HG03439 (cell line): ENCODE data around the gene ADGRV1.
A peak's percentile ranks its signal among the peaks of the same experiment; 100 is the strongest.
"Not testable (repeated sequence)": the region's sequence is repeated elsewhere in the genome, so short reads cannot be mapped to it uniquely, and the experiment has no call there.

Experiments
- ATAC-seq: cut with Tn5 transposase; IDR thresholded peaks from one replicate; pipeline ENCODE4 v1.9.1; 2021; ENCODE audit warnings: mild to moderate bottlenecking, moderate library complexity; ENCODE audit not compliant: unreplicated experiment

ADGRV1 gene

DNA sequence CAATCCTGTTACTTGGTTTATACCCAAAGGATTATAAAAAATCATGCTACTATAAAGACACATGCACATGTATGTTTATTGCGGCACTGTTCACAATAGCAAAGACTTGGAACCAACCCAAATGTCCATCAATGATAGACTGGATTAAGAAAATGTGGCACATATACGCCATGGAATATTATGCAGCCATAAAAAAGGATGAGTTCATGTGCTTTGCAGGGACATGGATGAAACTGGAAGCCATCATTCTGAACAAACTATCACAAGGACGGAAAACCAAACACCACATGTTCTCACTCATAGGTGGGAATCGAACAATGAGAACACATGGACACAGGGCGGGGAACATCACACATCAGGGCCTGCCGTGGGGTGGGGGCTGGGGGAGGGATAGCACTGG, 34.5 kb downstream of the ADGRV1 start:
- not testable (repeated sequence) for ATAC-seq

- ATAC-seq = not testable (repeated sequence)
Observed at GRCh38 chr5:90595766-90596165, 37.2 kb downstream of the ADGRV1 start.

DNA sequence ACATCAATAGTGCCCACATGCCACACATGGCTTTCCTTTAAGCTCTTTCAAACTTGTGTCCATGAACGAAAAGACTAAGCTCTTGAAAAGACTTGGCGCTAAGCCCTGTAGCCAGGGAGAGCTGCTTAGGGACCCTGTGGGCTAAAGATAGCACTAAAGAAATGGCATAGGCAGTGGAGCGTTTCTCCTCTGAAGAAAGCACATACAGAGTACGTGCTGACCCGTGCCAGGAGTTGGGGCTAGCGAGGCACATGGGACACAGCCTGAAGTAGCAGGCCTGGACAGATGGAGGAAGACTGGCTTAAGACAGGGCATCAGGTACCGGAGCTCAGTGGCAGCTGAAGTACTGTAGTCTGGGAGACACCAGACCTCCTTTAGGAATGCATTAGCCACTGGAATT, 39.7 kb downstream of the ADGRV1 start:
- no peak for ATAC-seq

- not testable (repeated sequence) for ATAC-seq
Observed at GRCh38 chr5:90600307-90600706, 41.7 kb downstream of the ADGRV1 start.

GRCh38 chr5:90601468-90601867, 42.9 kb downstream of the ADGRV1 start:
- no peak for ATAC-seq

DNA sequence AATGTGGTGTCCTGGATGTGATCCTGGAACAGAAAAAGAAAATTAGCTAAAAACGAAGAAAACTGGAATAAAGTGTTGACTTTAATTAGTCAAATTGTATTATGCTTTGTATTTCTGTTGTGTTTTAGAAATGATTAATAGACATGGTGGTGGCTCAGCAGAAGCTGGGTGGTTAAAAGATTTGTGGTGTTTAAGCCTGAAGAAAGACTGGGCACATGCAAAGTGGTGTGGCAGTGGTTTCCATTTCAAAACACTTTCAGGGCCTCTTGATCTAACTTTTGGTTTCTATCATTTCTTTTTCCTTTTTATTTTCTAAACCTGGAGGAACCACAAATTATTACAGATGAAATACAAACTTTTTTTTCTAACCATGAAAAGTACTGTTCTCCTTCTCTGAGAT, 44.1 kb downstream of the ADGRV1 start:
- ATAC-seq = no peak

DNA sequence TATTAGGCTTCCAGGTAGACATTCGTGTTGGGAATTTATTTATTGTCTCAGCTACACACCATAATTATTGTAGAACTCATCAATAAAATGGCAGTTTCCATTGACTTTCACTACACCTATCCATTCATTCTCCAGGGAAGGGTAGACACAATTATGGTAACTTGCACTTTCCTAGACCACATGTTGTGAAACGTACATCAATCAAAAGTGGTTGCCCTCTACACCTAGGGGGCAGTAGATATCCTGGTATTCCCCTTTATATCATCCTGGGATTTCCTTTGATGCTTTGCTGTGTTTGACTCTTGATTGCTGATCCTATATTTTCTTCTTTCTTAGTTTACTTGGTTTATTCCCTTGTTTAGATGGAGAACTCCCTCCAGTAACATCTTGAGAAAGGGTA, 47.9 kb downstream of the ADGRV1 start:
- ATAC-seq = no peak

GRCh38 chr5:90612919-90613318, 54.3 kb downstream of the ADGRV1 start:
- peak; percentile 94 for ATAC-seq

- no peak for ATAC-seq
Observed at GRCh38 chr5:90613459-90613858, 54.9 kb downstream of the ADGRV1 start.

DNA sequence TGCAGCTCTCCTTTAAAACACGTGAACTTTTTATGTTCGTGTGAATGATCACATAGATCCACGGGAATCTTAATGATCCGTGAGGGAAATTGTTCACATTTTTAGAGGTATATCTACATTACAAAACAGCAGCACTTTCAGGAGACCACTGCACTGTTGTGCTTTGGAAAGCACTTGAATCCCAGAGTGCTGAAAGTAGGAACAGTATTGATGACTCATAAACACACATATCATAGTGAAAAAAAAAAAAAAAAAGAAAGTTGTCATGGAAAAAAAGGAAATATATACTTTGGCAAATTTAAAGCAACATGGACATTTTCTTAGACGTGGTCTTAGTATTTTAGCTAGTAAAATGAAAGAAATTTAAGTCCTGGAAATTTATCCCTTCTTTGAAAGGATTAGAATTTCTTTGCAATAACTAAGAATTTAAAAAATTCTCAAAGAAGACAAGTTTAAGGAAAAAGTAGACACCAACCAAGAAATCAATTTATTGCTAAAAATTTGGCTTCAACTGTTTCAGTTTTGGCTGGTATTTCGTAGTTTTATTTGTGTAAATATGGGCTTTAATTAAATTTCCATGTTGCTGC, 55.4 kb downstream of the ADGRV1 start:
- ATAC-seq = no peak

- no peak for ATAC-seq
Observed at GRCh38 chr5:90615355-90615754, 56.8 kb downstream of the ADGRV1 start.

GRCh38 chr5:90618071-90618470, 59.5 kb downstream of the ADGRV1 start:
- ATAC-seq = no peak

- ATAC-seq = not testable (repeated sequence)
Observed at GRCh38 chr5:90619762-90620161, 61.2 kb downstream of the ADGRV1 start.

- no peak for ATAC-seq
Observed at GRCh38 chr5:90621848-90622247, 63.3 kb downstream of the ADGRV1 start.

- ATAC-seq = no peak
Observed at GRCh38 chr5:90626493-90626892, 67.9 kb downstream of the ADGRV1 start.

DNA sequence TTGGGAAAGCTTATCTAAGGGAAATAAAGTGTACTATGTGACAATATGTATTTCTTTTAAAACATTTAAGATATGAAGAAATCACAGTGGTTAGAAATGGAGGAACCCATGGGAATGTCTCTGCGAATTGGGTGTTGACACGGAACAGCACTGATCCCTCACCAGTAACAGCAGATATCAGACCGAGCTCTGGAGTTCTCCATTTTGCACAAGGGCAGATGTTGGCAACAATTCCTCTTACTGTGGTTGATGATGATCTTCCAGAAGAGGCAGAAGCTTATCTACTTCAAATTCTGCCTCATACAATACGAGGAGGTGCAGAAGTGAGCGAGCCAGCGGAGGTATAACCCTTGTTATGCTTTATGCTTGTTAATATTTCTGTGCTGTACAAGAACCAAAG, 69.9 kb downstream of the ADGRV1 start:
- no peak for ATAC-seq

DNA sequence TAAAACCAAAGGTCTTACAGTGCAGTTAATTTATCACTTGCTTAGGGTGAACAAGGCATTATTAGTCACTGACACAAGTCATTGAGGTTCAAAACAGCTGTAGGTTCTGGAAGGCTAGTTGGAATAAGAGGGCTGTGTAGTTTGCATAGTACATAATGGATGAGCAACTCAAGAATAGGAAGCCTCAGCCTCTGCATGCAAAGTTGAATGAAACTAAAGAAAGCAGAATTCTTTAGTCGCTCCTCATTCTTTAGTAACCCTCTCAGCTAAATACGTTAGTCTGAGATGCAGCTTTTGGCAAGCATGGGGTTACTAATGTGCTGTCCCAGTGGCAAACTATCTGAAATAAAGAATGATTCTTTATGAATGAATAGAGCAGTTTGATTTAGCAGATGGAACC, 74.2 kb downstream of the ADGRV1 start:
- no peak for ATAC-seq

DNA sequence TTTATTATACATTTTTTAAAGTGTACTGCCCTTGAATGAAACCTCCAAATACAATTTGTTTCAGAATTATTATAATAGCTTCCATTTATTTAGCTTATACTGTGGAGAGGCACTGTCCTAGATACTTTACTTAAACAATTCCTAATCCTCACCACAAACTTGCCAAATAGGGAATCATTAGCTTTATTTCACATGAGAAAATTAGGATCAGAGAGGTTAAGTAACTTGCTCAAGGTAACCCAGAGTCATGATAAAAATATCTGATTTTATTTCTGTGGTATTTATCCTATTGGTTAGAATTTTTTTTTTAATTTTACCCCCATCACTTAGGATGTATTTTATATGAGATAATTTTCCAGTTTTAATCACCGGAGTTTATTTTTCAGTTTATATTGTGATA, 78.4 kb downstream of the ADGRV1 start:
- no peak for ATAC-seq

- no peak for ATAC-seq
Observed at GRCh38 chr5:90637731-90638130, 79.1 kb downstream of the ADGRV1 start.

DNA sequence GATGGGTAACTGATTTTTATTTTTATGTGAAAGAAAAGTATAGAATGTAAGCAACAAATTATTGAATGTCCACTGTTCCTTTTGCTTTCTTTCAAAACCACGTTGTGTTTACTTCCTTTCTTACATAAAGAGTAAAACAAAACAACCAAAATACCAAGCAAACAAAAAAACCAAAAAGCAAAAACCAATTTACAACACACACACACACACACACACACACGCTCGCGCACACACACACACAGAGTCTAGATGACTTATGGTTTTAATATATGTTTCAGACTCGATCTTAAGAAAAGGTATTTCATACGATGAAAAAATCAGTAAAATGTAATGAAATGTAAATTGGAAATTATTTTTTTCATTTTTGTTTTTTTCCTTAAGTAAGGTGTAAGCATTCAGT, 80.3 kb downstream of the ADGRV1 start:
- ATAC-seq = no peak

DNA sequence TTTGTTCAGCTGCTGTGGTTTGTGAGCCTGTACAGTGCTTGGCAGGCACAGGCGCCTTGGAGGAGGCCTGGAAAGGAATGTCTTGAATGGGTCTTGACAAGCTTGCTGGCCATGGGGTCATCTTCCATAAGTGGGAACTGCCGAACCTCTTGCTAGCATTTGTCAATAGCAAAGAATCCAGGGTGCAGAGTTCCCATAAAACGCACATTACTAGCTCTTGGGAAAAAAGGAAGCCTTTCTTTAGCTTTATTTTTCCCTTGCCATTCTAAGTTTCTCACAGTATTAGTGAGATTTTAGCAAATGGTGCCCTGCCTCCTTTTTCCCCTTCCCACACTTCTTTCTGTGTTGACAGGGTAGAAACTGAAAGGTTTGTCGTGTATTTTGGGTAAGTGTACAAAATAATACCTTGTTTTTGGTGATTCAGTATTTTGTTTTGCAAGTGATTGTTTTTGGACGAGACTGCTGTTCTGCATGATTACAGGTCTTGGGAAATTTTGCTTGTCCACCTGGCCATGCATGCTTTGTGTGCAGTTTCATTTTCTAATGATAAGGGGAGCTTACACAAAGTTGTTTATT, 82.0 kb downstream of the ADGRV1 start:
- ATAC-seq = peak; percentile 65

DNA sequence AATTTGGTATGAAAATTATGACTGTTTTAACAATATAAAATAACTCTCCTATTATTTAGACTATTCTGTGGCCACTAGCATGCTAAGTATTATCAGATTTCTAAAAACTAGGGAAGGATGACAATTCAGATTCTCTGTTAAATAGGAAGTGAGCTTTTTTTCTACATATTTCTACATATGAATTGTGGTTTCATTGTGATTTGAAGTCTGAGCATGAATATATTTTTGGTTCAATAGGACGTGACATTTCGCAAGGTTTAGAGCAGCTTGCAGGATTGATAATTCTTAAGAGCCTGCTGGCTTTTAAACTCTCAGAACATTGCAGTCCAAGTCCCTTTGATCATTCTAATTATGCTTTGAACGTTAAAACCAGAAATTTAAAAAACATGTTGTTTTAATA, 82.9 kb downstream of the ADGRV1 start:
- ATAC-seq = no peak

DNA sequence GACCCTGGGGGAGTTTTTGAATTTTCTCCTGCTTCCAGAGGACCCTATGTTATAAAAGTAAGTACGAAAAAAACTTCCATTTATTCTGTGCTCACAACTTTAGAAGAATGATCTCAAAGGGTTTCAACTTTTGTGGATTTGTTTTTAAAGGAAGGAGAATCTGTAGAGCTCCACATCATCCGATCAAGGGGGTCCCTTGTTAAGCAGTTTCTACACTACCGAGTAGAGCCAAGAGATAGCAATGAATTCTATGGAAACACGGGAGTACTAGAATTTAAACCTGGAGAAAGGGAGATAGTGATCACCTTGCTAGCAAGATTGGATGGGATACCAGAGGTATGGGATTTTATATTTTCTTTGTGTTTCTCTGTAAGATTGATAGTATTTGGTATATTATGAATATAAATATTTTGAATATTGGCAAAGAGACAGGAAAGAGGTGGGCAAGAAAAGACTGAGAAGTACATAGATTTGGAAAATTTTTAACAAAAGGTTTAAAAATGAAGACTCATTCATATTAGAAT, 84.2 kb downstream of the ADGRV1 start:
- ATAC-seq = no peak
